Immature natural killer cell (primary cell): ENCODE results near the gene ZNF91. TPM values are rescaled to one million over a fixed set of nuclear protein-coding genes. Genes with fewer than 3 reads are reported as not detected.
A peak's percentile ranks its signal among the peaks of the same experiment; 100 is the strongest.
"Not testable (repeated sequence)": the region's sequence is repeated elsewhere in the genome, so short reads cannot be mapped to it uniquely, and the experiment has no call there.

ENCODE experiments used
- DNase-seq, 3 donors: peaks; one replicate each; pipeline ENCODE4 v3.0.0; 2022; ENCODE audit warnings: mixed read lengths in 1 of 3
- H3K27ac Mint-ChIP-seq, 6 donors: one replicate each; pipeline ENCODE4 v1.8.0; 2020; ENCODE audit warnings: mixed read lengths in 6 of 6, mild to moderate bottlenecking in 5 of 6, inconsistent platforms in 4 of 6, moderate library complexity in 3 of 6
- H3K27me3 Mint-ChIP-seq, 3 donors: one replicate each; pipeline ENCODE4 v1.8.0; 2020 to 2021; ENCODE audit warnings: low read depth in 3 of 3, mild to moderate bottlenecking in 3 of 3, mixed read lengths in 3 of 3, moderate library complexity in 3 of 3, inconsistent platforms in 1 of 3
- H3K36me3 Mint-ChIP-seq, 3 donors: one replicate each; pipeline ENCODE4 v1.8.0; 2020; ENCODE audit warnings: mixed read lengths in 3 of 3, inconsistent platforms in 2 of 3, mild to moderate bottlenecking in 2 of 3
- H3K4me1 Mint-ChIP-seq, 2 donors: one replicate each; pipeline ENCODE4 v1.8.0; 2020; ENCODE audit warnings: inconsistent platforms in 2 of 2, mild to moderate bottlenecking in 2 of 2, mixed read lengths in 2 of 2, moderate library complexity in 1 of 2
- H3K4me3 Mint-ChIP-seq, 5 donors: one replicate each; pipeline ENCODE4 v1.8.0; 2020; ENCODE audit warnings: mild to moderate bottlenecking in 5 of 5, mixed read lengths in 5 of 5, inconsistent platforms in 3 of 5, moderate library complexity in 3 of 5
- H3K9me3 Mint-ChIP-seq, 6 donors: one replicate each; pipeline ENCODE4 v1.8.0; 2020; ENCODE audit warnings: mild to moderate bottlenecking in 6 of 6, mixed read lengths in 6 of 6, inconsistent platforms in 4 of 6, moderate library complexity in 3 of 6
- polyA plus RNA-seq, 3 donors: library from polyadenylated mRNA; unstranded; fragments of 300-500 nt; fragmentation: Illumina TruSeq; gene quantifications; one replicate each; pipeline ENCODE4 v1.2.3, GENCODE V29; 2021

The ZNF91 gene
- polyA plus RNA-seq = 10 to 100 TPM; 14.5 to 48.1 (median 19.7) TPM

DNA sequence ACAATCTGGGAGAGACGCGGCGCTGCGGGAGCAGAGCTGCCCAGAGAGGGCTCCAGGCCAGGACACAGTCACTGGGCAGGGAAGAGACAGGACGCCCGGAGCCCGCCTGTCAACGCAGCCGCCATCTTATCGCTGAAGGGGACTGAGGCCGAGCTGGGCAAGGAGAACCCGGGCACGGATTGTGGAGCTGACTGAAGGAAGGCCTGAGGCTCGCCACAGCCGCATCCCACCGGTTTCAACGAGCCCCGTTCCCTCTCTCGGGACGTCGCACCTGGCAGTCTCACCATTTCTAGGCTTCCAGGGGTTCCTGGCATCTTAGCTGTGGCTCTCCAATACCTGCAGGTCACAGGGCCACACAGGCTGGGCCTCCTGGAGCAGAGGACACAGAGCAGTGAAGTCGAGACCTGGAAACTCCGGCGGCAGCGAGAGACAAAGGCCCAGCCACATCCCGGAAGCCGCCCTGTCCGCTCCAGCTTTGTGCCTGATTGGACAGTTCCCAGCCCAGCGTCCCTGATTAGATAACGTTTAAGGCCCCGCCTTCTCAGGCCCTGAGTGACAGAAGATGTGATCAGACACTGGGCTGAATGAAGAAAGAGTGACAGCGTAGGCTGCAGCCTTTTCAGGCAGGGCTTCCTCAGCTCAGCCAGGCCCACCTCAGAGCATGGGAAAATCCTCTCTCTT, at the start of gene ZNF91:
Gene ZNF91 (minus strand): TSS at position 431 of the 681 bp plus-strand sequence. CDS start 117 bp downstream, at position 314.
- peaks cover 6 to 9% (median 7%) of the 10 kb centered on the region in 3 donors for H3K27me3 Mint-ChIP-seq
- DNase-seq = peak; percentile 92 to 93 (median 93)
- peak within 1 kb of the TSS; percentile 95 to 99 (median 98) for H3K4me3 Mint-ChIP-seq
- no peaks in the 10 kb centered on the region for H3K9me3 Mint-ChIP-seq
- H3K27ac Mint-ChIP-seq = peak within 1 kb of the TSS; percentile 97 to 100 (median 98)
- peaks cover 6 to 19% (median 10%) of the 10 kb centered on the region in 3 donors for H3K36me3 Mint-ChIP-seq
- H3K4me1 Mint-ChIP-seq = peaks cover 39 to 40% of the 10 kb centered on the region in 2 donors

DNA sequence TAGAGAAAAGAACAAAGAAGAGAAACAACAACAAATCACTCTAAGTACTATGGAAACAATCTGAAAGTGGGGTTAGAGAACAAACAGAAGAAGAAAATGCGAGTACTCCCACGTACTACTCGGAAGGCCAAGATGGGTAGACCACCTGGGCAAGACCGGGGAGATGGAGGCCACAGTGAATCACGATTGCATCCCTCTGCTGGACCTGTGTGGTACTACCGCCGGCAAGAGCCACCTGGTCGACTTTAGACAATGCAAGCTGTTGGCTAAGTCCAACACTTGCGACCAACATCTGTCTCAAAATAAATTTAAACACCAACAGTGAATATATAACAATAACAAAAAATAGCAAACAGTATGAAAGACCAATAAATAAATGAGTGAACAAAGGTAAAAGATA, 45.5 kb upstream of the ZNF91 start:
- peaks cover 0 to 6% (median 4%) of the 10 kb centered on the region in 3 donors for H3K27me3 Mint-ChIP-seq
- H3K27ac Mint-ChIP-seq = no peak overlapping the region
- DNase-seq = no peak
- H3K4me1 Mint-ChIP-seq = no peaks in the 10 kb centered on the region
- H3K36me3 Mint-ChIP-seq = peaks cover 3 to 5% (median 4%) of the 10 kb centered on the region in 3 donors
- peaks cover 18 to 63% (median 45%) of the 10 kb centered on the region in 6 donors for H3K9me3 Mint-ChIP-seq
- no peak overlapping the region for H3K4me3 Mint-ChIP-seq

DNA sequence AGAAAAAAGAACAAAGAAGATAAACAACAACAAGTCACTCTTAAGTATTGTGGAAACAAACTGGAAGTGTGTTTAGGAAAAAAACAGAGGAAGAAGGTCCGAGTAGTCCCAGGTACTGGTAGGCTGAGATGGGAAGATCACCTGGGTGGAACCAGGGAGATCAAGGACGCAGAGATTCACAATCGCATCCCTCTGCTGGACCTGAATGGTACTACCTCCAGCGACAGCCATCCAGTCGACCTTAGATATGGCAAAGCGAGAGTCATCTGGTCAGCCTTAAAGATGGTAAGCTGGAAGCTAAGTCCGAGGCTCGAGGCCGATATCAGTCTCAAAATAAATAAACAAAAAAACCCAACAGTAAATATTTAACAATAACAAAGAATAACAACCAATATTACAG, 44.9 kb upstream of the ZNF91 start:
- H3K9me3 Mint-ChIP-seq = peaks cover 18 to 63% (median 45%) of the 10 kb centered on the region in 6 donors

DNA sequence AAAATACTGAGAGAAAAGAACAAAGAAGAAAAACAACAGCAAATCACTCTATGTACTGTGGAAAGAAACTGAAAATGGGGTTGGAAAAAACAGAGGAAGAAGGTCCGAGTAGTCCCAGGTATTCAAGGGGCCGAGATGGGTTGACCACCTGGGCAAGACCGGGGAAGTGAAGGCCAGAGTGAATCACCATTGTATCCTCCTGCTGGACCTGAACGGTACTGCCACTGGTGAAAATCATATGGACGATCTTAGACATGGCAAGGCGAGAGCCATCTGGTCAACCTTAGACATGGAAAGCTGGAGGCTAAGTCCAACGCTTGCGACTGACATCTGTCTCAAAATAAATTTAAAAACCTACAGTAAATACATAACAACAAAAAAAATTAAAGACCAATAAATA, 44.4 kb upstream of the ZNF91 start:
- Mint-ChIP-seq H3K27ac (no peak overlapping the region), H3K36me3 (peaks cover 4 to 5% (median 5%) of the 10 kb centered on the region in 3 donors), H3K9me3 (peaks cover 18 to 63% (median 46%) of the 10 kb centered on the region in 6 donors), H3K4me1 (no peaks in the 10 kb centered on the region), H3K4me3 (no peak overlapping the region), H3K27me3 (peaks cover 0 to 6% (median 4%) of the 10 kb centered on the region in 3 donors)
- DNase-seq = no peak

More for the DNA sequence above, 44.9 kb upstream of the ZNF91 start:
- Mint-ChIP-seq H3K27ac (no peak overlapping the region), H3K27me3 (peaks cover 0 to 6% (median 4%) of the 10 kb centered on the region in 3 donors), H3K36me3 (peaks cover 3 to 5% (median 4%) of the 10 kb centered on the region in 3 donors), H3K4me3 (no peak overlapping the region), H3K4me1 (no peaks in the 10 kb centered on the region)
- no peak for DNase-seq

DNA sequence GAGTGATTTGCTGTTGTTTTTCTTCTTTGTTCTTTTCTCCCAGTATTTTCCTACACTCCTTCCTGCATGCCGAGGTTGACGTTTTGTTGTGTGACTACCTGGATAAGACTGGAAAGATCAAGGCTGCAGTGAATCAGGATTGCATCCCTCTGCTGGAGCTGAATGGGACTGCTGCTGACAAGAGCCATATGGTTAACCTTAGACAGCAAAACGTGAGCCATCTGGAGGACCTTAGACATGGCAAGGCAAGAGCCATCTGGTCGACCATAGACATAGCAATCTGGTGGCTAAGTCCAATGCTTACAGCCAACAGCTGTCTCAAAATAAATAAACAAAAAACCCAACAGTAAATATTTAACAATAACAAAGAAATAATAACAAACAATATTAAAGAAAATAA, 42.6 kb upstream of the ZNF91 start:
- no peak overlapping the region for H3K27ac Mint-ChIP-seq
- no peak for DNase-seq
- peaks cover 4 to 9% (median 8%) of the 10 kb centered on the region in 3 donors for H3K36me3 Mint-ChIP-seq

DNA sequence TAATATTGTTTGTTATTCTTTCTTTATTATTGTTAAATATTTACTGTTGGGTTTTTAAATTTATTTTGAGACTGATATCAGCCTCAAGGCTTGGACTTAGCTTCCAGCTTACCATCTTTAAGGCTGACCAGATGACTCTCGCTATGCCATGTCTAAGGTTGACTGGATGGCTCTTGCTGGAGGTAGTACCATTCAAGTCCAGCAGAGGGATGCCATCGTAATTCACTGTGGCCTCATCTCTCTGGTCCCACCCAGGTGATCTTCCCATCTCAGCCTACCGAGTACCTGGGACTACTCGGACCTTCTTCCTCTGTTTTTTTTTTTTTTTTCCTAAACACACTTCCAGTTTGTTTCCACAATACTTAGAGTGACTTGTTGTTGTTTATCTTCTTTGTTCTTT, 41.7 kb upstream of the ZNF91 start:
- H3K27me3 Mint-ChIP-seq = peaks cover 0 to 6% (median 5%) of the 10 kb centered on the region in 3 donors
- peaks cover 4 to 9% (median 8%) of the 10 kb centered on the region in 3 donors for H3K36me3 Mint-ChIP-seq
- H3K27ac Mint-ChIP-seq = no peak overlapping the region
- peaks cover 17 to 59% (median 49%) of the 10 kb centered on the region in 6 donors for H3K9me3 Mint-ChIP-seq
- no peak for DNase-seq
- H3K4me3 Mint-ChIP-seq = no peak overlapping the region
- no peaks in the 10 kb centered on the region for H3K4me1 Mint-ChIP-seq

More for the DNA sequence above, 42.6 kb upstream of the ZNF91 start:
- H3K27me3 Mint-ChIP-seq = peaks cover 0 to 6% (median 5%) of the 10 kb centered on the region in 3 donors
- no peaks in the 10 kb centered on the region for H3K4me1 Mint-ChIP-seq
- no peak overlapping the region for H3K4me3 Mint-ChIP-seq
- H3K9me3 Mint-ChIP-seq = peaks cover 20 to 63% (median 50%) of the 10 kb centered on the region in 6 donors

DNA sequence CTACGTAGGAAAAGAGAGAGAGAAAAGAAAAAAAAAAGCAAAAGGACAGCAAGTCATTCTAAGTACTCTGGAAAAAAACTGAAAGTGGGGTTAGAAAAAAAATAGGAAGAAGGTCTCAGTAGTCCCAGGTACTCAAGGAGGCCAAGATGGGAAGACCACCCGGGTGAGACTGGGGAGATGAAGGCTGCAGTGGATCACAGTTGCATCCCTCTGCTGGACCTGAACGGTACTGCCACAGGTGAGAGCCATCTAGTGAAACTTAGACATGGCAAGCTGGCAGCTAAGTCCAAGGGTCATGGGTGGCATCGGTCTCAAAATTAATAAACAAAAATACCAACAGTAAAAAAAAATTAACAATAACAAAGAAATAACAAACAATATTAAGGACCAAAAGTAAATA, 41.0 kb upstream of the ZNF91 start:
- Mint-ChIP-seq H3K4me1 (no peaks in the 10 kb centered on the region), H3K27ac (no peak overlapping the region), H3K27me3 (peaks cover 0 to 6% (median 5%) of the 10 kb centered on the region in 3 donors), H3K4me3 (no peak overlapping the region), H3K9me3 (peaks cover 13 to 54% (median 48%) of the 10 kb centered on the region in 6 donors), H3K36me3 (peaks cover 4 to 9% (median 8%) of the 10 kb centered on the region in 3 donors)
- no peak for DNase-seq

DNA sequence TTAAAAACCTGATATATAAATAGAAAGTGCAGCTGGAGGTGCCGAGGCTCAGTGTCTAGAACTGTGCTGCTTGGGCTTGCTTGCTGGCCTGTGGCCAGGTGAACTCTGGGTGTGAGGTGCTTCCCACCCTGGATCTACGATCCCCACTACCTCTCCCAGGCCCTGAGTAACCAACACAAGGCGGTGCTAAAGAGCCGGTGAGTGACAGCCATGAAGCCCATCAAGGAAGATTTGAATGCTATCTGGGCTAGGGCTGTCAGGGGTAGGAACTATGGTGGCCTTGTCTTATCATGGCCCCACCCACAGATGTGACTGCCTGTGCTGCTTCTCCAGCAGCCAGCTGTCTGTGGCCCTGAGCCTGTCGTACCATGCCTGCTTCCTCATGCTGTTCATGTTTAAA, 25.6 kb upstream of the ZNF91 start:
- H3K27me3 Mint-ChIP-seq = peaks cover 2 to 11% (median 4%) of the 10 kb centered on the region in 3 donors
- H3K9me3 Mint-ChIP-seq = peaks cover 0 to 12% (median 3%) of the 10 kb centered on the region in 6 donors
- H3K27ac Mint-ChIP-seq = no peak overlapping the region
- H3K4me3 Mint-ChIP-seq = no peak overlapping the region
- no peaks in the 10 kb centered on the region for H3K36me3 Mint-ChIP-seq
- H3K4me1 Mint-ChIP-seq = peaks cover 3% of the 10 kb centered on the region in 2 donors
- DNase-seq = no peak

DNA sequence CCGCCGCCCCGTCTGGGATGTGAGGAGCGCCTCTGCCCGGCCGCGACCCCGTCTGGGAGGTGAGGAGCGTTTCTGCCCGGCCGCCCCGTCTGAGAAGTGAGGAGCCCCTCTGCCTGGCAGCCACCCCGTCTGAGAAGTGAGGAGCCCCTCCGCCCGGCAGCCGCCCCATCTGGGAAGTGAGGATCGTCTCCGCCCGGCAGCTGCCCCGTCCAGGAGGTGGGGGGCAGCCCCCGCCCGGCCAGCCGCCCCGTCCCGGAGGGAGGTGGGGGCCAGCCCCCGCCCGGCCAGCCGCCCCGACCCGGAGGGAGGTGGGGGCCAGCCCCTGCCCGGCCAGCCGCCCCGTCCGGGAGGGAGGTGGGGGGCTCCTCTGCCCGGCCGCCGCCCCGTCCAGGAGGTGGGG, 24.0 kb upstream of the ZNF91 start:
- H3K27me3 Mint-ChIP-seq = peaks cover 6 to 13% (median 6%) of the 10 kb centered on the region in 3 donors
- not testable (repeated sequence) for H3K36me3 Mint-ChIP-seq, H3K4me3 Mint-ChIP-seq, DNase-seq, H3K27ac Mint-ChIP-seq
- peaks cover 10 to 14% of the 10 kb centered on the region in 2 donors for H3K4me1 Mint-ChIP-seq
- peaks cover 0 to 11% (median 3%) of the 10 kb centered on the region in 6 donors for H3K9me3 Mint-ChIP-seq

DNA sequence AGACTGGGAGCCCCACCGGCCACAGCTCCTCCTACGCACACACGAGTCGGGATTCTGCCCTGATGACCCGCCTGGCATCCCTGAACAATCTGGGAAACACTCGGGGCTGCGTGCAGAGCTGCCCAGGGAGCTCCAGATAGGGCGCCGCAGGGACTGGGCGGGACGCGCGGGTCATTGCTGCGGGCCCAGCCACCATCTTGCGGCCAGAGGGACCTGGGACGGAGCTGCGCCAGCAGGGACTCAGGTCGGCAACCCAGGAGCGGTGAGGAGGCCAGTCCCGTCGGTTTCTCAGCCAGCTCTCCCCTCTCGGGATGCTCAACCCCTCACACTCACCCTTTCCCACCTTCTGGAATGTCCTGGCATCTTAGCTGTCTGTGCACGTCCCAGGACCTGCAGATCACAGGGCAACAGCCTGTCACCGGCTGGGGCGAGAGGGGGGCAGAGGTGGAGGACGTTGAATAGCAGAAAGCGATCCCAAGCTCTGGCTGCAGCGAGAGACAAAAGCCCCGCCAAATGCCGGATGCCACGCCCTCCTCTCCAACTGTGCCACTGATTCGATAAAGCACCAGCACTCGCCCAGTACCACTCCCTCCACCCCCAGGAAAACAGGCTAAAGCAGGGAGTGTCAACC, 20.4 kb upstream of the ZNF91 start:
- no peak overlapping the region for H3K27ac Mint-ChIP-seq
- DNase-seq = no peak

DNA sequence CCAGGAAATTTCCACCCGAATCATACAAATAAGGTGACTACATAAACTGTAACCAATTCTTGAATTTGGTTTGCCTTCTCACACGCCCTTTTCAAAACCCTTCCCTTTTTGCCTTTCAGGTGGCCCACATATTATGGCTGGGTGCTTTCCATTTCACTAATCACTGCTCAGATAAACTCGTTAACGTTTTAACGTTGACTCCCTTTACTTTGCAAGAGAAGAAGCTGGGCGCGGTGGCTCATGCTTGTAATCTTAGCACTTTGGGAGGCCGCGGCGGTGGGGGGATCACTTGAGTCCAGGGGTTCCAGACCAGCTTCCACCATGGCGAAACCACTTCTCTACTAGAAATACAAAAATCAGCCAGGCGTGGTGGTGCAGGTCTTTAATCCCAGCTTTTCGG, 19.8 kb upstream of the ZNF91 start:
- peaks cover 0 to 3% (median under 1%) of the 10 kb centered on the region in 6 donors for H3K9me3 Mint-ChIP-seq
- no peaks in the 10 kb centered on the region for H3K36me3 Mint-ChIP-seq
- no peak overlapping the region for H3K27ac Mint-ChIP-seq
- peak overlapping the region; percentile 42 to 69 (median 54) for H3K4me3 Mint-ChIP-seq
- H3K27me3 Mint-ChIP-seq = peaks cover 4 to 16% (median 7%) of the 10 kb centered on the region in 3 donors
- no peak for DNase-seq
- peaks cover 10 to 14% of the 10 kb centered on the region in 2 donors for H3K4me1 Mint-ChIP-seq

More for the DNA sequence above, 20.4 kb upstream of the ZNF91 start:
- H3K9me3 Mint-ChIP-seq = peaks cover 0 to 6% (median under 1%) of the 10 kb centered on the region in 6 donors
- peaks cover 4 to 16% (median 7%) of the 10 kb centered on the region in 3 donors for H3K27me3 Mint-ChIP-seq
- no peaks in the 10 kb centered on the region for H3K36me3 Mint-ChIP-seq
- H3K4me3 Mint-ChIP-seq = peak overlapping the region; percentile 42 to 69 (median 54)
- H3K4me1 Mint-ChIP-seq = peaks cover 10 to 14% of the 10 kb centered on the region in 2 donors

DNA sequence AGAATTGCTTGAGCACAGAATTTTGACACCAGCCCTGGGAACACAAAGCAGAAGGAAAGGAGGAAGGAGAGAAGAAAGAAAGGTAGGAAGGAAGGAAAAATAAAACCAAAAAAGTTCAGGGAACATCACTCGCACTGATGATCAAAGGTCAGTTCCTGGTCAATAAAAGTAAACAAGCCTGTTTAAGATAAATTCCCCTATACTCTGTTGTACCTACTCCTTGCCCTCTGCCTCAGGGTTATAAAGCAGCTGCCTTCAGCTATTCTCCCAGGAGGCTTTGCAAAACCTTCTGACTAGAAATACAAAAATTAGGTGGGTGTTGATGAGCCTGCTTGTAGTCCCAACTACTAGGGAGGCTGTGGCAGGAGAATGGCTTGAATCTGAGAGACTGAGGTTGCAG, 14.9 kb upstream of the ZNF91 start:
- Mint-ChIP-seq H3K4me1 (peaks cover 2 to 5% of the 10 kb centered on the region in 2 donors), H3K4me3 (no peak overlapping the region), H3K9me3 (peaks cover 0 to 2% (median 0%) of the 10 kb centered on the region in 6 donors), H3K27ac (peak overlapping the region in 1 of 6 donors; percentile 25), H3K27me3 (peaks cover 2 to 8% (median 4%) of the 10 kb centered on the region in 3 donors), H3K36me3 (no peaks in the 10 kb centered on the region)
- no peak for DNase-seq

DNA sequence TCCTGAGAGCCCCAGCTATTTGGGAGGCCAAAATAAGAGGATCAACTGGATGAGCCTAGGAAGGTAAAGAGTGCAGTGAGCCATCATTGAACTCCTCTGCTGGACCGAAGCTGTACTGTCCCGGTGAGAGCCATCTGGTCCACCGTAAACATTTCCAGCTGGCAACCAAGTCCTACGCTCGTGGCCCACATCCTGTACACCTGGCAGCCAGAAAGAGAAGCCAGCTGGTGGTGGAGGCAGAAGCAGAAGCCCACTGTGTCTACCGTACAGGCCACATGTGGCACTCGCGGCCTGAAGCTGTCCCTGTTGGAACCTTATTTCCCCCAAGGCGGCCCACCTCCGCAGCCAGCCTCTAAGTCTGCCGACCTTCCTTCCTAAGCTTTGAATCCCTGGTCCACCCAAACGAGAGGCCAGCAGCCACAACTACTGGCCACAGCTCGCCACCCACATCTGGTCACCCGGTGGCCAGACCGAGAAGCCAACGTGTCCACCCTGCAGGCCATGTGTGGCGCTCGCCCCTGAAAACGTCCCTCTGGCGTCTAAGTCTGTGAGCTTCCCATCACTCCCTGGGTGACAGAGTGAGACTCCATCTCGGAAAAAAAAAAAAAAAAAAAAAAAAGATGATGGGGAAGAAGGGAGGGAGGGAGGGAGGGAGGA, 14.2 kb upstream of the ZNF91 start:
- Mint-ChIP-seq H3K36me3 (no peaks in the 10 kb centered on the region), H3K4me3 (no peak overlapping the region), H3K27ac (no peak overlapping the region), H3K27me3 (peaks cover 2 to 7% (median 3%) of the 10 kb centered on the region in 3 donors), H3K9me3 (peaks cover 0 to 2% (median 0%) of the 10 kb centered on the region in 6 donors), H3K4me1 (no peaks in the 10 kb centered on the region)
- DNase-seq = no peak
